HCT116 (cell line): ENCODE data around the gene ZNF575. TPM values are rescaled to one million over a fixed set of nuclear protein-coding genes. Genes with fewer than 3 reads are reported as not detected.

ENCODE experiments used
- ATAC-seq: fragments of 200-7000 bp; cut with Tn5 transposase; 2 replicates; pipeline ENCODE4 v1.9.1; 2020; ENCODE audit warnings: mild to moderate bottlenecking, moderate library complexity
- BruUV-seq: library from RNA; stranded (reverse); fragments of 400-500 nt; replicated peaks from 2 replicates; lab custom pipeline; 2021; lab: Mats Ljungman, UMichigan
- CTCF ChIA-PET: fragments of 300-600 bp; sonication (Branson Sonifier 250); formaldehyde crosslinking; loops from one replicate; lab custom pipeline; 2021; ENCODE audit warnings: antibody characterized with exemption; lab: Charles Lee
- POLR2A ChIA-PET: fragments of 300-600, 350-600 bp; sonication (Branson Sonifier 250); formaldehyde crosslinking; loops from one replicate; lab custom pipeline; 2021; ENCODE audit warnings: antibody characterized with exemption; lab: Charles Lee
- RAD21 ChIA-PET, 2 experiments: fragments of 300-600 bp; sonication (Branson Sonifier 250); formaldehyde crosslinking; loops; one replicate each; lab custom pipeline; 2023; ENCODE audit warnings: low total read pairs in 2 of 2; ENCODE audit not compliant: uncharacterized antibody in 2 of 2, unreplicated experiment in 2 of 2, low non-redundant PET in 1 of 2; lab: Charles Lee
- DNase-seq: peaks from one replicate; pipeline ENCODE4 v3.0.0-alpha.2; 2010; ENCODE audit warnings: low read depth, low spot score
- H2AFZ ChIP-seq: fragments of 200-600 bp; shearing (Covaris generic), sonication (generic); 2 replicates; pipeline ENCODE4 v1.6.1; 2017; ENCODE audit warnings: low read depth, mixed run types, mixed read lengths, antibody characterized with exemption, low read length; ENCODE audit not compliant: poor library complexity, severe bottlenecking
- H3K27ac ChIP-seq: 2 replicates; pipeline ENCODE4 v1.5.1; 2012; ENCODE audit warnings: low read depth, low read length
- H3K27me3 ChIP-seq: fragments of 200-600 bp; sonication (generic); 2 replicates; pipeline ENCODE4 v1.6.1; 2016; ENCODE audit warnings: mixed run types, low read length, mixed read lengths; ENCODE audit not compliant: insufficient read depth
- H3K36me3 ChIP-seq, 2 experiments: fragments of 200-500 bp in 1 of 2; fragments of 200-600 bp in 1 of 2; sonication (Bioruptor generic) in 1 of 2; sonication (generic) in 1 of 2; 2 replicates each; pipeline versions ENCODE4 v1.5.1 to v1.6.1; 2014 to 2016; ENCODE audit warnings: low read length in 2 of 2, inconsistent platforms in 1 of 2, mixed read lengths in 1 of 2, mixed run types in 1 of 2; ENCODE audit not compliant: insufficient read depth in 2 of 2, control insufficient read depth in 1 of 2
- H3K4me1 ChIP-seq, 2 experiments: fragments of 200-600 bp in 1 of 2; sonication (generic) in 1 of 2; 2 replicates each; pipeline versions ENCODE4 v1.5.1 to v1.6.1; 2012 to 2017; ENCODE audit warnings: low read length in 2 of 2, inconsistent platforms in 1 of 2, mild to moderate bottlenecking in 1 of 2, mixed read lengths in 1 of 2, mixed run types in 1 of 2, moderate library complexity in 1 of 2; ENCODE audit not compliant: insufficient read depth in 2 of 2, control insufficient read depth in 1 of 2
- H3K4me2 ChIP-seq: fragments of 200-600 bp; sonication (generic); 2 replicates; pipeline ENCODE4 v1.6.1; 2017; ENCODE audit warnings: mixed run types, low read length, mixed read lengths
- H3K4me3 ChIP-seq, 2 experiments: fragments of 200-600 bp in 1 of 2; sonication (generic) in 1 of 2; replicated peaks in 1 of 2; 2 replicates each; pipeline ENCODE4 v1.5.1; 2011 to 2016; ENCODE audit warnings: low read length in 2 of 2, control low read depth in 1 of 2, low read depth in 1 of 2, mild to moderate bottlenecking in 1 of 2, mixed read lengths in 1 of 2, mixed run types in 1 of 2
- H3K79me2 ChIP-seq: fragments of 200-600 bp; sonication (generic); 2 replicates; pipeline ENCODE4 v1.6.1; 2017; ENCODE audit warnings: mild to moderate bottlenecking, mixed run types, low read length, moderate library complexity, mixed read lengths; ENCODE audit not compliant: insufficient read depth
- H3K9ac ChIP-seq: fragments of 200-600 bp; sonication (generic); 2 replicates; pipeline ENCODE4 v1.6.1; 2016; ENCODE audit warnings: low read length, mixed read lengths
- H3K9me2 ChIP-seq: fragments of 200-600 bp; sonication (generic), shearing (Covaris generic); 2 replicates; pipeline ENCODE4 v1.6.1; 2017; ENCODE audit warnings: mixed run types, mild to moderate bottlenecking, moderate library complexity; ENCODE audit not compliant: insufficient read depth
- H3K9me3 ChIP-seq, 2 experiments: fragments of 200-500 bp in 1 of 2; fragments of 200-600 bp in 1 of 2; sonication (Bioruptor generic) in 1 of 2; sonication (generic) in 1 of 2; 2 replicates each; pipeline ENCODE4 v1.6.1; 2014 to 2017; ENCODE audit warnings: low read length in 2 of 2, mixed read lengths in 2 of 2, inconsistent platforms in 1 of 2, low read depth in 1 of 2, mild to moderate bottlenecking in 1 of 2, mixed run types in 1 of 2, moderate library complexity in 1 of 2; ENCODE audit not compliant: control insufficient read depth in 1 of 2, insufficient read depth in 1 of 2
- H4K20me1 ChIP-seq: fragments of 200-600 bp; sonication (generic), shearing (Covaris generic); 2 replicates; pipeline ENCODE4 v1.6.1; 2017; ENCODE audit warnings: mixed run types, mild to moderate bottlenecking, moderate library complexity; ENCODE audit not compliant: insufficient read depth
- CBX3 ChIP-seq: IDR thresholded peaks from 2 replicates; pipeline ENCODE4 v1.6.1; 2012; ENCODE audit warnings: low read depth
- CTCF ChIP-seq, 3 experiments: fragments of 200-600 bp in 1 of 3; sonication (generic) in 1 of 3; IDR thresholded peaks in 2 of 3; conservative IDR thresholded peaks in 1 of 3; 2 replicates each; pipeline ENCODE4 v1.5.1; 2012 to 2017; ENCODE audit warnings: low read depth in 2 of 3, low read length in 2 of 3, antibody characterized with exemption in 1 of 3, borderline replicate concordance in 1 of 3, control low read depth in 1 of 3, mild to moderate bottlenecking in 1 of 3, mixed read lengths in 1 of 3, mixed run types in 1 of 3, moderate library complexity in 1 of 3; ENCODE audit not compliant: insufficient read depth in 1 of 3
- EGR1 ChIP-seq: IDR thresholded peaks from 2 replicates; pipeline ENCODE4 v1.6.1; 2012; ENCODE audit warnings: low read depth
- EZH2 ChIP-seq: fragments of 200-600 bp; sonication (generic); IDR thresholded peaks from 2 replicates; pipeline ENCODE4 v1.6.1; 2017; ENCODE audit warnings: antibody characterized with exemption, mixed run types
- EZH2phosphoT487 ChIP-seq: fragments of 200-600 bp; IDR thresholded peaks from 2 replicates; pipeline ENCODE4 v1.6.1; 2018; ENCODE audit warnings: antibody characterized with exemption, borderline replicate concordance
- MAX ChIP-seq: IDR thresholded peaks from 2 replicates; pipeline ENCODE4 v1.6.1; 2012
- POLR2A ChIP-seq: IDR thresholded peaks from 2 replicates; pipeline ENCODE4 v1.7.0; 2011; ENCODE audit warnings: borderline replicate concordance; ENCODE audit not compliant: insufficient read depth, insufficient read length; ENCODE audit errors: extremely low read depth
- RAD21 ChIP-seq: IDR thresholded peaks from 2 replicates; pipeline ENCODE4 v1.6.1; 2012; ENCODE audit warnings: low read depth, mild to moderate bottlenecking
- SP1 ChIP-seq: IDR thresholded peaks from 2 replicates; pipeline ENCODE4 v1.6.1; 2012; ENCODE audit warnings: low read depth
- SRF ChIP-seq: IDR thresholded peaks from 2 replicates; pipeline ENCODE4 v1.6.1; 2012; ENCODE audit warnings: low read depth
- YY1 ChIP-seq: IDR thresholded peaks from 2 replicates; pipeline ENCODE4 v1.6.1; 2011; ENCODE audit warnings: low read length, low read depth, moderate library complexity, mild to moderate bottlenecking; ENCODE audit not compliant: insufficient replicate concordance; ENCODE audit errors: extremely low read depth
- ZFX ChIP-seq: fragments of 450-650 bp; IDR thresholded peaks from 2 replicates; pipeline ENCODE4 v1.6.1; 2017
- ZNF274 ChIP-seq: fragments of 200-500 bp; sonication (Bioruptor generic); IDR thresholded peaks from 2 replicates; pipeline ENCODE4 v1.6.1; 2014; ENCODE audit warnings: mild to moderate bottlenecking, low read depth, low read length, inconsistent platforms
- intact Hi-C: fragments of 100-400 bp; cut with micrococcal nuclease; formaldehyde crosslinking; loops from 2 replicates; pipeline ENCODE4 v1.10.0; 2022
- total RNA-seq: library from RNA; stranded (reverse); gene quantifications from one replicate; pipeline ENCODE4 v1.2.1, GENCODE V29; 2021; ENCODE audit not compliant: unreplicated experiment
- TF ChIP-seq, protein P1 (sequence below): IDR thresholded peaks from 2 replicates; pipeline ENCODE4 v1.6.1; 2011; ENCODE audit warnings: mild to moderate bottlenecking, low read length, moderate library complexity; ENCODE audit not compliant: insufficient replicate concordance; ENCODE audit errors: extremely low read depth
- TF ChIP-seq, protein P2 (sequence below): IDR thresholded peaks from 2 replicates; pipeline ENCODE4 v1.6.1; 2012
- TF ChIP-seq, protein P3 (sequence below): IDR thresholded peaks from 2 replicates; pipeline ENCODE4 v1.6.1; 2012; ENCODE audit warnings: low read depth

The ZNF575 gene
- total RNA-seq, 1 experiment from 2014 or later: 1.9 TPM

DNA sequence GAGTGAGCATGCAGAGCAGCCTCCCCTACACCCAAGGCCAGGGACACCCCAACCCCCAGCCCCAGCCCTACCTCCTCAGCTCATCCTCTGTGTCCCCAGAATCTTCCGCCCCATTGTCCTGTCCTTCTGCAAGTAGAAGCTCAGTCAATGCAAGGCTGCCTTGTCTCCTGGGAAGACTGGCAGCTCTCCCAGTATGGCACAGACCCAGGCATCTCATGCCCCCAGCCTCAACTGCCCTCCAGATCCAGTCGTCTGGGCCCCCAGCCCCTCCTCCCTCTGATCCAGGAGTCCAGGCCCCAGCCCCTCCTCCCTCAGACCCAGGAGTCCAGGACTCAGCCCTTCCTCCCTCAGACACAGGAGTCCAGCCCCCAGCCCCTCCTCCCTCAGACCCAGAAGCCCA is 13.0 kb downstream of the ZNF575 start:
- no TSS peak for BruUV-seq
- no peaks in the 10 kb centered on the region for H3K9me2 ChIP-seq
- no peak overlapping the region for H3K27ac ChIP-seq
- RAD21 ChIA-PET: no interaction called here
- H3K9ac ChIP-seq: no peak overlapping the region
- peaks cover 3 to 10% of the 10 kb centered on the region in 2 experiments; a peak in 3 of 4 replicates for H3K36me3 ChIP-seq
- H3K79me2 ChIP-seq: no peaks in the 10 kb centered on the region
- H3K4me3 ChIP-seq: no peak overlapping the region
- H4K20me1 ChIP-seq: no peaks in the 10 kb centered on the region
- CTCF ChIA-PET: interaction anchor here (1.5 kb wide), 1 partner anchor 9 kb away, joined by 7 read pairs; no protein-coding TSS in a partner anchor
- no peak overlapping the region for H2AFZ ChIP-seq
- POLR2A ChIA-PET: no interaction called here
- H3K27me3 ChIP-seq: no peaks in the 10 kb centered on the region
- no peak for TF ChIP-seq ZNF274
- no peak for TF ChIP-seq CBX3
- no peak for TF ChIP-seq RAD21
- no peak for TF ChIP-seq ZFX
- TF ChIP-seq EGR1: no peak
- TF ChIP-seq YY1: no peak
- TF ChIP-seq EZH2phosphoT487: no peak
- TF ChIP-seq, protein P1, sequence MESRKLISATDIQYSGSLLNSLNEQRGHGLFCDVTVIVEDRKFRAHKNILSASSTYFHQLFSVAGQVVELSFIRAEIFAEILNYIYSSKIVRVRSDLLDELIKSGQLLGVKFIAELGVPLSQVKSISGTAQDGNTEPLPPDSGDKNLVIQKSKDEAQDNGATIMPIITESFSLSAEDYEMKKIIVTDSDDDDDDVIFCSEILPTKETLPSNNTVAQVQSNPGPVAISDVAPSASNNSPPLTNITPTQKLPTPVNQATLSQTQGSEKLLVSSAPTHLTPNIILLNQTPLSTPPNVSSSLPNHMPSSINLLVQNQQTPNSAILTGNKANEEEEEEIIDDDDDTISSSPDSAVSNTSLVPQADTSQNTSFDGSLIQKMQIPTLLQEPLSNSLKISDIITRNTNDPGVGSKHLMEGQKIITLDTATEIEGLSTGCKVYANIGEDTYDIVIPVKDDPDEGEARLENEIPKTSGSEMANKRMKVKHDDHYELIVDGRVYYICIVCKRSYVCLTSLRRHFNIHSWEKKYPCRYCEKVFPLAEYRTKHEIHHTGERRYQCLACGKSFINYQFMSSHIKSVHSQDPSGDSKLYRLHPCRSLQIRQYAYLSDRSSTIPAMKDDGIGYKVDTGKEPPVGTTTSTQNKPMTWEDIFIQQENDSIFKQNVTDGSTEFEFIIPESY: no peak
- no peak for TF ChIP-seq EZH2
- no peak for TF ChIP-seq CTCF (IDR thresholded peaks at IDR 0.05 in 2 of 3, conservative IDR thresholded peaks at IDR 0.05 in 1 of 3; ENCODE audit: borderline replicate concordance in 1 of 3, insufficient read depth in 1 of 3, low read depth in 2 of 3, low read length in 2 of 3)
- no peak for TF ChIP-seq SP1
- TF ChIP-seq SRF: no peak
- TF ChIP-seq MAX: no peak
- TF ChIP-seq POLR2A: no peak
- TF ChIP-seq, protein P2, sequence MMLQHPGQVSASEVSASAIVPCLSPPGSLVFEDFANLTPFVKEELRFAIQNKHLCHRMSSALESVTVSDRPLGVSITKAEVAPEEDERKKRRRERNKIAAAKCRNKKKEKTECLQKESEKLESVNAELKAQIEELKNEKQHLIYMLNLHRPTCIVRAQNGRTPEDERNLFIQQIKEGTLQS: no peak
- TF ChIP-seq, protein P3, sequence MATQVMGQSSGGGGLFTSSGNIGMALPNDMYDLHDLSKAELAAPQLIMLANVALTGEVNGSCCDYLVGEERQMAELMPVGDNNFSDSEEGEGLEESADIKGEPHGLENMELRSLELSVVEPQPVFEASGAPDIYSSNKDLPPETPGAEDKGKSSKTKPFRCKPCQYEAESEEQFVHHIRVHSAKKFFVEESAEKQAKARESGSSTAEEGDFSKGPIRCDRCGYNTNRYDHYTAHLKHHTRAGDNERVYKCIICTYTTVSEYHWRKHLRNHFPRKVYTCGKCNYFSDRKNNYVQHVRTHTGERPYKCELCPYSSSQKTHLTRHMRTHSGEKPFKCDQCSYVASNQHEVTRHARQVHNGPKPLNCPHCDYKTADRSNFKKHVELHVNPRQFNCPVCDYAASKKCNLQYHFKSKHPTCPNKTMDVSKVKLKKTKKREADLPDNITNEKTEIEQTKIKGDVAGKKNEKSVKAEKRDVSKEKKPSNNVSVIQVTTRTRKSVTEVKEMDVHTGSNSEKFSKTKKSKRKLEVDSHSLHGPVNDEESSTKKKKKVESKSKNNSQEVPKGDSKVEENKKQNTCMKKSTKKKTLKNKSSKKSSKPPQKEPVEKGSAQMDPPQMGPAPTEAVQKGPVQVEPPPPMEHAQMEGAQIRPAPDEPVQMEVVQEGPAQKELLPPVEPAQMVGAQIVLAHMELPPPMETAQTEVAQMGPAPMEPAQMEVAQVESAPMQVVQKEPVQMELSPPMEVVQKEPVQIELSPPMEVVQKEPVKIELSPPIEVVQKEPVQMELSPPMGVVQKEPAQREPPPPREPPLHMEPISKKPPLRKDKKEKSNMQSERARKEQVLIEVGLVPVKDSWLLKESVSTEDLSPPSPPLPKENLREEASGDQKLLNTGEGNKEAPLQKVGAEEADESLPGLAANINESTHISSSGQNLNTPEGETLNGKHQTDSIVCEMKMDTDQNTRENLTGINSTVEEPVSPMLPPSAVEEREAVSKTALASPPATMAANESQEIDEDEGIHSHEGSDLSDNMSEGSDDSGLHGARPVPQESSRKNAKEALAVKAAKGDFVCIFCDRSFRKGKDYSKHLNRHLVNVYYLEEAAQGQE: no peak
- H3K4me2 ChIP-seq: no peak overlapping the region
- no peaks in the 10 kb centered on the region for H3K9me3 ChIP-seq
- intact Hi-C loops: no loop called here
- ATAC-seq (no peak), DNase-seq (no peak)
- H3K4me1 ChIP-seq: no peaks in the 10 kb centered on the region
